ENCODE data around the gene UACA.

DNA sequence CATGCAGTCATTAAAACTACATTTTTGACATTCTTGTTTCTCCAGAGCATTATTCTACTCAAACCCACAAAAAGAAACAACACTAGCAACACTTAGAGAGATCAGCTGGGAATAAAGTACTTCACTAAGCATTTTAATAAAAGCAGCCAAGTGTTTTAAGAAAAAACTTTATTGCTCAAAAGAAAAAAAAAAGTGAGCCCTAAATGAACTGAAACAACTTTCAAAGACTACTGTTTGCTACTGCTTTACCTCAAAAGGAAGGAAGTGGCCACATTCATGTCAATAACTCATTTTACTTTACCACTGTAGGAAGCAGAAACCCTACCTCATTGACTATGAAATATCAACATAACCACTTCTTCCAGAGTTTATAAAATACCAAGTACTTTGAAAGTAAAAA, 91.3 kb downstream of the UACA start:
- TF ChIP-seq POLR2AphosphoS5 (IDR thresholded peaks at IDR 0.05; ENCODE audit: borderline replicate concordance, low read depth, low read length) = no peak; the same call in 1 of the 2 replicates
- TF ChIP-seq EZH2 (IDR thresholded peaks at IDR 0.05) = no peak
- TF ChIP-seq FOXP2 (optimal IDR thresholded peaks at IDR 0.05; ENCODE audit: control extremely low read depth, extremely low read length, insufficient read depth) = no peak

All from SK-N-MC (cell line).